GM10266 (cell line): ENCODE results near the gene HUS1B.
"Not testable (repeated sequence)": the region's sequence is repeated elsewhere in the genome, so short reads cannot be mapped to it uniquely, and the experiment has no call there.

Experiments used
- DNase-seq: peaks from one replicate; pipeline ENCODE4 v3.0.0; 2012; ENCODE audit errors: extremely low spot score
- CTCF ChIP-seq: IDR thresholded peaks from 2 replicates; pipeline ENCODE4 v1.5.1; 2012; ENCODE audit warnings: mild to moderate bottlenecking, low read depth; ENCODE audit not compliant: control insufficient read depth, insufficient read depth; ENCODE audit errors: missing control alignments

HUS1B gene

GRCh38 chr6:700490-700889 lies 43.6 kb upstream of the HUS1B start:
- no peak for DNase-seq
- no peak for TF ChIP-seq CTCF

GRCh38 chr6:699319-699718 lies 42.4 kb upstream of the HUS1B start:
- TF ChIP-seq CTCF, result no peak
- no peak for DNase-seq

- DNase-seq, result not testable (repeated sequence)
These were observed 37.7 kb upstream of the HUS1B start for GRCh38 chr6:694431-695126.

- no peak for DNase-seq
- TF ChIP-seq CTCF, result no peak
These were observed 36.8 kb upstream of the HUS1B start for GRCh38 chr6:693723-694009.

- TF ChIP-seq CTCF, result no peak
- peak; percentile 94 for DNase-seq
These were observed 36.2 kb upstream of the HUS1B start, which contains the start of gene EXOC2 for GRCh38 chr6:692858-693722. TSS of gene EXOC2 (minus strand) at chr6:693139. CDS start at chr6:637818, 55,321 bp downstream.

- TF ChIP-seq CTCF, result no peak
- peak; percentile 71 for DNase-seq
These were observed 35.5 kb upstream of the HUS1B start for GRCh38 chr6:692356-692851.

- no peak for DNase-seq
- TF ChIP-seq CTCF, result no peak
These were observed 32.3 kb upstream of the HUS1B start for GRCh38 chr6:689223-689622.
